ENCODE data around the gene FREY1.

DNA sequence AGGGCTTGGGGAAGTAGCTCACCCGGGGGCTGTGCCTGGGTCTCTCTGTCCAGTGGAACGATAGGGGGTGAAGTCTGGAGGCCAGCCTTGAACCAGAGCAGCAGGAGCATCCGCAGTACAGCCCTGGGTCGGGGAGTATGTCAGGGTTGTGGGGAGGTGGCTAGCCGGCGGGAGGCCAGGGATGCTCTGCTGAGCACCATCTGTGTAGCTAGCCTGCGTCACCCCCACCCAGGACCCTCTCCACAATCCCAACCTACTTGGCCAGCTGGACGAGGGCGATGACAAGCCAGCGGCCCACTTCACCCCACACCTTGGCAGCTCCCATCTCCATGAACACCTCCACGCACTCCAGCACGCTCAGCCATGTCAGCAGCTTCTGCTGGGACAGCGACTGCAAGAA, 8.4 kb upstream of the FREY1 start:
- no peak for TF ChIP-seq POLR2A (IDR thresholded peaks at IDR 0.05)
- TF ChIP-seq, protein P1, sequence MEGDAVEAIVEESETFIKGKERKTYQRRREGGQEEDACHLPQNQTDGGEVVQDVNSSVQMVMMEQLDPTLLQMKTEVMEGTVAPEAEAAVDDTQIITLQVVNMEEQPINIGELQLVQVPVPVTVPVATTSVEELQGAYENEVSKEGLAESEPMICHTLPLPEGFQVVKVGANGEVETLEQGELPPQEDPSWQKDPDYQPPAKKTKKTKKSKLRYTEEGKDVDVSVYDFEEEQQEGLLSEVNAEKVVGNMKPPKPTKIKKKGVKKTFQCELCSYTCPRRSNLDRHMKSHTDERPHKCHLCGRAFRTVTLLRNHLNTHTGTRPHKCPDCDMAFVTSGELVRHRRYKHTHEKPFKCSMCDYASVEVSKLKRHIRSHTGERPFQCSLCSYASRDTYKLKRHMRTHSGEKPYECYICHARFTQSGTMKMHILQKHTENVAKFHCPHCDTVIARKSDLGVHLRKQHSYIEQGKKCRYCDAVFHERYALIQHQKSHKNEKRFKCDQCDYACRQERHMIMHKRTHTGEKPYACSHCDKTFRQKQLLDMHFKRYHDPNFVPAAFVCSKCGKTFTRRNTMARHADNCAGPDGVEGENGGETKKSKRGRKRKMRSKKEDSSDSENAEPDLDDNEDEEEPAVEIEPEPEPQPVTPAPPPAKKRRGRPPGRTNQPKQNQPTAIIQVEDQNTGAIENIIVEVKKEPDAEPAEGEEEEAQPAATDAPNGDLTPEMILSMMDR (IDR thresholded peaks at IDR 0.05), result no peak
- no peak for TF ChIP-seq POLR2AphosphoS5 (IDR thresholded peaks at IDR 0.05)
- no peak for TF ChIP-seq EP300 (IDR thresholded peaks at IDR 0.05)

Measured in upper lobe of left lung (tissue), 4 donors.